Measurements from ENCODE around the gene RGS11.

Gene RGS11

DNA sequence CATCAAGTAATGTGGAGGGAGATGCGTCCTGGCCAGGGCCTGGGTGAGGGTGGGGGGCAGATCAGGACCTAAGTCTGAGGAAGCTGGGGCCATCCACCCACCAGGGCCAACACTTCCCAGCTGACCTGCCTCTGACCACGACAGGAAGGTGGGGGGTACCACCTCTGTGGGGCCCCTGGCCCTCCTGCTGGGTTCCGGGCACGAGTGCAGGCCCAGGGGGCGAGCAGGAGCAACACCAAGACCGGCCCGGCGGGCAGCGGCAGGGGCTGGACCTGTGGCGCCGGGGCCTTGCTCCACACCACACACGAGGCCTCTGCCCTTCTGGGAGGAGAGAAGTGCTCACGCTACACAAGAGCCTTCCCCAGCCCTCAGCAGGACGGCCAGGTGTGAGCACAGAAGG is 20.5 kb upstream of the RGS11 start:
- DNase-seq: no peak

GRCh38 chr16:293043-293775 is 17.5 kb upstream of the RGS11 start:
- DNase-seq: no peak

DNA sequence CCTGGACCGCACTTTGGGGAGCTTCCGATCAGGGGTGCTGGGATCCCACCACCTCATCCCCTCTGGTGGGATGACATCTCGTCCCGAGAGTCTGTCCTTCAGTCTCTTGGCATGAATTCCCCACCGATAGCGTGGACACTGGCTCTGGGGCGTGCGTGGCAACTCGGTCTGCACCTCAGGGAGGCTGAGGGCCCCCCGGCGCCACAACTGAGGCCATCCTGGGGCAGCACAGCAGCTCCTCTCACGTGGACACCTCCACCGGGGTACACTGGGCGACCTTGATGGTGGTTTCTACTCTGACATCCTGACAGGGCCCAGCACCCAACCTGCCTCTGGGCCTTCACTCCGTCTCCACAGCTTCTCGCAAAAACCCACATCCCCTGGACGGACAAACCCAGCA is 15.8 kb upstream of the RGS11 start:
- DNase-seq: no peak

DNA sequence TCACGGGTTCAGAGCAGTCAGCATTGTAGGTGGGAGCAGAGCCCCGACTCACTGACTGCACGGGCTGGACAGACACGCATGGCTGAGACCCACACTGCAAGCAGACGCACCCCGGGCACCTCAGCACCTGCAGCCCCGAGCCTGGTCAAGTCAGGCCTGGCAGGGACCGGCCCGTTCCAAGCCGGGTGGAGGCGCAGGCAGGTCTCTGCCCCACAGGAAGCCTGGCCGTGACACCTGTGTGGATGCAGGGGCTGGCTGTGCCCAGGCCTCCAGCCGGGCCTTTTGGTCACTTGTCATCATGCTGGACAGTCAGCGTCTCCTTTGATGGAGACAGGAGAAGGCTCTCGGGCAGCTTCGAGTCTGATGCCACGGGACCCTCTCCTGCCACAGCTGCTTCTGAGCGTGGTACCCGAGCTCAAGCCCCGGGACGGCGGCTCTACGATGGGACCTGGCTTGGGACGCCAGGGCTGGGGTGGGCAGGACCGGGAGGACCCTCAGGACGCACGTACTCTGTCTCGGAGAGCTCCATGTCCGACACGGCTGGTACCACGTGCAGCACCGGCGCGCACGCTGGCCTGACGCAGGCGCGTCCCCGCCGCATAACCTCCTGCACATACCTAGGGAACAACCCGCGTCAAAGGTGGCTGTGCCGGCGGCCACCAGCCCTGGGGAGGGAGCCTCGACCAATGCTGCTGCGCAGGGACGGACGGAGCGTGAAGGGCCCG is 15.1 kb upstream of the RGS11 start:
- no peak for DNase-seq

DNA sequence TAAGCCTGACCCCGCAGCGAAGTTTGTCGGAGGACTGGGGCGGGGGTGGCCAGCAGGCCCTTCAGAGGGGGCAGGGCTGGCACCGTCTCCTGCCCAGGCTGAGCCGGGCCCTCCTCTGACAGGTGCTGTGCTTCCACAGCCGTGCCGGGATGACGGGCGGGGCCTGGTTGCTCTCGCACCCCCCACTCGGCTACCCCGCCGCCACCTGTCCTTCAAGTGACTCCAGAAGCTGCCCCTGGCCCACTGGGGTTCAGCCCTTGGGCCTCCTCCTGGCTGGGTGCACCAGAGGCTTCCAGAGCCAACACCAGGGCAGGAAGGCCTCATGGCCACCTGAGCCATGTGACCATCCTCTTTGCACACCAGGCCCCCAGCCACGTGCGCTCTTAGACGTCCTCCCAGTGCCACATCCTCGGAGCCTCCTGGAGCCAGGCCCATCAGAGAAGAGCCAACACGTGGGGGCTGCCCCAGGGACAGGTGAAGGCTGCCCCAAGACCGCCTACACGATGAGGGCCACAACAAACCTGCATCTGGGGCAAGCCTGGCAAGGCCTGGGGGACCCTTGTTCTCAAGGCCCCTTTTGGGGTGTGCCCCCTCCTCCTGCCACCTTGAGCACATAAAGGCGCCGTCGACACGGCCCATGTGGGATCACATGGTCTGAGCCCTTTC is 14.4 kb upstream of the RGS11 start:
- no peak for DNase-seq

DNA sequence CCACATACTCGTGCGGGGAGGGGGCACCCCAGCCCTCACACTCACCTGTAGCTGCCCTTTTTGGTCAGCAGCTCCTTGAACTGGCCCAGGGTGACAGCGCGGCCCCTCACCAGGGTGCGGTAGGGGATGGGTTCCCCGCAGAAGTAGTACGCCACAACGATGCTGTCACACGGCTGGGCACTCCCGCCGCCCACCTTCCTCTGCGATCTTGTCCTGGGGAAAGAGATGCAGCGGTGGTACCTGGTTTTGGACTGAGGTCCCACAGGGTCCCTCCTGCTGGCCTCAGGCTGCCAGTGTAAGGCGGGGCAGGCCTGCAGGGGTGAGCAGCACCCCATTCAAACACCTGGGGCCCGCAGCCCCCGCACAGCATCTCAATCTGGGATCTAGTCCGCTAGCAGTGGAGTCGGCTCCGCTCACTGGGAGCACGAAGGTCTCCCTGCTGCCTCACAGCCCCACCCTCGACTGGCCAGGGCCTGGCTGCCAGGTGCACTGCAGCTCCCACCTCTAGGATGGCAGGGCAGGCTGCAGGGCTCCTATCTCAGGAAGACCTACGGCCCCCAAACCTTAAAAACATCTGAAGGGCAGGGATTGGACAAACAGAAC is 13.8 kb upstream of the RGS11 start:
- DNase-seq: no peak

GRCh38 chr16:287981-288920 is 12.5 kb upstream of the RGS11 start:
- no peak for DNase-seq

- DNase-seq: no peak
Observed at GRCh38 chr16:287298-287811, 11.6 kb upstream of the RGS11 start.

DNA sequence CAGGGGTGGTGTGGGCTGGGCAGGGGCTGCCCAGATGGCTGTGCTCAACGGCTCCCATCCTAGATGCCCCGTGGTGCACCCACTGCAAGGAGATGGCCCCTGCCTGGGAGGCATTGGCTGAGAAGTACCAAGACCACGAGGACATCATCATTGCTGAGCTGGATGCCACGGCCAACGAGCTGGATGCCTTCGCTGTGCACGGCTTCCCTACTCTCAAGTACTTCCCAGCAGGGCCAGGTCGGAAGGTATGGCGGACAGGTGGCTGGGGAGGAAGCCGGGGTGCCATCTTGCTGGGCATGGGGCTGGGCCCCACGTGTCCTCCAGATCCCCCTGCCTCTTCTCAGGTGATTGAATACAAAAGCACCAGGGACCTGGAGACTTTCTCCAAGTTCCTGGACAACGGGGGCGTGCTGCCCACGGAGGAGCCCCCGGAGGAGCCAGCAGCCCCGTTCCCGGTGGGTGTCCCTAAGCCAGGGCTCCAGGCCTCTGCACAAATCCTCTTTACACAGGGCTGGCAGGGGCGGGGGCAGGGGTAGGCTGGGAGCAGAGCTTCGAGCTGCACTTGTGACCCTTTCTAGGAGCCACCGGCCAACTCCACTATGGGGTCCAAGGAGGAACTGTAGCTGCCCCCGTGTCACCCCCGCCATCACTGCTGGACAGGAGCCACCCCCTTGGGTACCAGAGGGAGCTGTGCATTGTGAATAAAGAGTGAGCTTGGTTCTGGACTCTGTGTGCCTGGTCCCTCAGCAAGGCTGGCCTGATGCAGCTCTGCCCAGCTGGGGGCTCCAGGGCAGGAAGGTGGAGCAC is 10.9 kb upstream of the RGS11 start:
- DNase-seq: no peak

DNA sequence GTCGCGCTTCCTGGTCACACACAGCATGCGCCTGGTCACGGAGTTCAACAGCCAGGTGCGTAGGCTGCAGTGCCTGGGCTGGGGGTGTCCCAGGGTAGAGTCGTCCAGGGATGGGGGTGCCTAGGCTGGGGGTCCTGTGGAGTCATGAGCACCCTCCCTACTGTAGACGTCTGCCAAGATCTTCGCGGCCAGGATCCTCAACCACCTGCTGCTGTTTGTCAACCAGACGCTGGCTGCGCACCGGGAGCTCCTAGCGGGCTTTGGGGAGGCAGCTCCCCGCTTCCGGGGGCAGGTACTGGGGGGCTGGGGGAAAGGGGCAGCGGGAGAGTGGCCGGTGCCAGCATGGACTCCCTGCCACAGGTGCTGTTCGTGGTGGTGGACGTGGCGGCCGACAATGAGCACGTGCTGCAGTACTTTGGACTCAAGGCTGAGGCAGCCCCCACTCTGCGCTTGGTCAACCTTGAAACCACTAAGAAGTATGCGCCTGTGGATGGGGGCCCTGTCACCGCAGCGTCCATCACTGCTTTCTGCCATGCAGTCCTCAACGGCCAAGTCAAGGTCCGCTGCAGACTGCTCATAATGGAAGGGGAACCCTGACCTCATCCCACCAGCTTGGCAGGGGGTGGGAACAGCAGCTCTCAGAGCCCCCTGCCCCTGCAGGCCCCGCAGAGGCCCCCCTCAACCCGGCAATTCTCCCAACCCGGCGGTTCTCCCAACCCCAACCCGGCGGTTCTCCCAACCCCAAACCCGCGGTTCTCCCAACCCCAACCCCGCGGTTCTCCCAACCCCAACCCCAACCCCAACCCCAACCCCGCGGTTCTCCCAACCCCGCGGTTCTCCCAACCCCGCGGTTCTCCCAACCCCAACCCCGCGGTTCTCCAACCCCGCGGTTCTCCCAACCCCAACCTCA is 9.7 kb upstream of the RGS11 start:
- no peak for DNase-seq

DNA sequence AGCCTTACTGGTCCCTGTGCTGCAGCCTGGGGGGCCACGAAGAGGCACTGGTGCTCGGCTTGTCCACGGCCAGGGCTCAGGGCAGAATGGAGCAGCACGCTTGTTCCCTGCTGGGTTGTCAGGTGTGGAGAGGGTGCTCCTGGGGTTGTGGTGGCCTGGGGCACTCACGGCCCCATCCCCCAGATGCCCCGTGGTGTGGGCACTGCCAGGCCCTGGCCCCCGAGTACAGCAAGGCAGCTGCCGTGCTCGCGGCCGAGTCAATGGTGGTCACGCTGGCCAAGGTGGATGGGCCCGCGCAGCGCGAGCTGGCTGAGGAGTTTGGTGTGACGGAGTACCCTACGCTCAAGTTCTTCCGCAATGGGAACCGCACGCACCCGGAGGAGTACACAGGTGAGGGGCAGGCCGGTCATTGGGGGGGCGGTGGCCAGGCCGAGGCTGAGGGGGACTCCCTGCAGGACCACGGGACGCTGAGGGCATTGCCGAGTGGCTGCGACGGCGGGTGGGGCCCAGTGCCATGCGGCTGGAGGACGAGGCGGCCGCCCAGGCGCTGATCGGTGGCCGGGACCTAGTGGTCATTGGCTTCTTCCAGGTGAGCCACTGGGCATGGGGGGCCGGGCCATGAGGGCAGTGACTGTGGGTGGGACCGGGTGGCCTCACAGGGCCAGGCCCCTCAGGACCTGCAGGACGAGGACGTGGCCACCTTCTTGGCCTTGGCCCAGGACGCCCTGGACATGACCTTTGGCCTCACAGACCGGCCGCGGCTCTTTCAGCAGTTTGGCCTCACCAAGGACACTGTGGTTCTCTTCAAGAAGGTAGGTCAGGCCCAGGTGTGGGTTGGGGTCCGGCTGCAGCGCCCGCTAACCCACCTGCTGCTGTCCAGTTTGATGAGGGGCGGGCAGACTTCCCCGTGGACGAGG is 8.7 kb upstream of the RGS11 start:
- DNase-seq: no peak

GRCh38 chr16:283033-283805 is 7.5 kb upstream of the RGS11 start, which contains the start of gene PDIA2:
Gene PDIA2 (plus strand): TSS chr16:283164. CDS start chr16:283170, 6 bp downstream.
- no peak for DNase-seq

- DNase-seq: no peak
Observed at GRCh38 chr16:282491-282890, 6.7 kb upstream of the RGS11 start.

- DNase-seq: no peak
Observed at GRCh38 chr16:281660-282255, 6.0 kb upstream of the RGS11 start.

DNA sequence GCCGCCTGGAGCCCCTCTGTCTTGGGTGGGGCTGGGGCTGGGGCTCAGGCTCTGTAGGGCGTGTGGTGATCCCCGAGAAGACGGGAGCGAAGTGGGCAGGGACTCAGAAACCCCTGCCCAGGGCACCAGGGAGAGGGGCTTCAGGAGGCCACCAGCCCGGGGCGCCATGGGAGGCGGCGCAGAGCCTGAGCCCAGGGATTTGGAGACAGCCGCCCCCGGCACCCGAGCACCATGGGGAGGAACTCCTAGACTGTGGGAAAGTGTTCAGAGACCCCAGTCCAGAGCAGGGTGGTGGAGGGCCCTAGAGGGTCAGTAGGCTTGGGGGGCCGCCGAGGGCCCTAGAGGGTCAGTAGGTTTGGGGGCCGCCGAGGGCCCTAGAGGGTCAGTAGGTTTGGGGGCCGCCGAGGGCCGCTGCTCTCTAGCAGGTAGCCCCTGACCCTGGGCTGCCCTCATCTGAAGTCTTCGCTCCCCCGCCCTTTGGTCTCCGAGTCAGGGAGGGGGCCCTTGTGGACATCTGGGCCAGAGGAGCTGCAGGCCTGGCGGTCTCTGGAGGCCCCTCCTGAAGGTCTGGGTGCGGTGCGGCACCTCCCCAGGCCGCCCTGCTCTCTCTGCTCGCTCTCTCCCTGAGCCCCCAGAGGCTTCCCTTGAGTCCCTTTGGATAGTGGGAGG is 5.4 kb upstream of the RGS11 start:
- DNase-seq: no peak

DNA sequence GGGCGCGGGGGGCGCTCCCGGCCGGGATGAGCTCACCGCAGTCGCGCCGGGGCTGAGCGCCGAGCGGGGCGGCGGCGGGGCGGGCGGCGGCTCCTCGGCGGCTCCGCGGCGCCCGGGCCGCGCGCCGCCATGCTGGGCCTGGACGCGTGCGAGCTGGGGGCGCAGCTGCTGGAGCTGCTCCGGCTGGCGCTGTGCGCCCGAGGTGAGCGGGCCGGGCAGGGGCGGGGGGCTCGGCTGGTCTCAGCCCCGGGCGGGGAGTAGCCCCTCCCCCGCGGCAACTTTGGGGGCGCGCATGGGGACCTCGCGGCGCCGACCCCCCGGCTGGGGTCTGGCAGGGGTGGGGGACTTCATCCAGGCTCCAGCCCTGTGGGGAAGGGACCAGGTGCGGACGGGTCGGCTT is 4.8 kb upstream of the RGS11 start, which contains the start of gene ARHGDIG:
TSS of gene ARHGDIG (plus strand) at position 40 of the 400 bp plus-strand sequence. CDS start at position 130, 90 bp downstream.
- DNase-seq: no peak

- DNase-seq: no peak
Observed at GRCh38 chr16:280005-280460, 4.3 kb upstream of the RGS11 start.

Data from stimulated activated naive CD4-positive, alpha-beta T cell treated with Interleukin-2 at 50 U/mL for 16 hours (primary cell).